Bronchial smooth muscle cell (primary cell): ENCODE data around the gene KLF13. TPM values are rescaled to one million over a fixed set of nuclear protein-coding genes. Genes with fewer than 3 reads are reported as not detected.

Experiments used
- total RNA-seq: library from RNA; depleted of rRNA; stranded (reverse); fragments of >200 nt; gene quantifications from 2 replicates; pipeline ENCODE4 v1.2.1, GENCODE V29; 2014

The KLF13 gene
- 16.1 and 19.6 TPM in 2 replicates for total RNA-seq

GRCh38 chr15:31326156-31326874, at the start of gene KLF13:
Gene KLF13 (plus strand): TSS chr15:31326835. CDS start chr15:31327213, 378 bp downstream.

Other genes starting within 250 kb of the KLF13 start
- gene TRPM1, start 225.1 kb upstream of the KLF13 start, total RNA-seq, result not detected in 2 replicates